MCF 10A (cell line): ENCODE measurements around the gene CNST. TPM values are rescaled to one million over a fixed set of nuclear protein-coding genes. Genes with fewer than 3 reads are reported as not detected.

Experiments used
- BruUV-seq: library from RNA; stranded (reverse); fragments of 400-500 nt; replicated peaks from 2 replicates; lab custom pipeline; 2021; lab: Mats Ljungman, UMichigan
- CTCF ChIA-PET: fragments of 300-600 bp; sonication (Branson Sonifier 250); formaldehyde crosslinking; extraction: SDS; loops from one replicate; lab custom pipeline; 2021; ENCODE audit warnings: antibody characterized with exemption, inconsistent platforms; lab: Yijun Ruan, JAX
- POLR2A ChIA-PET: fragments of 300-600, 350-650 bp; sonication (Branson Sonifier 250); formaldehyde crosslinking; extraction: SDS; loops from one replicate; lab custom pipeline; 2020; ENCODE audit warnings: antibody characterized with exemption, inconsistent platforms; lab: Yijun Ruan, JAX
- DNase-seq: peaks from one replicate; pipeline ENCODE4 v3.0.0-alpha.2; 2018; ENCODE audit not compliant: unreplicated experiment
- H3K27ac Mint-ChIP-seq: one replicate; pipeline ENCODE4 v1.8.0; 2022; ENCODE audit warnings: mild to moderate bottlenecking, low read depth, mixed read lengths; ENCODE audit not compliant: unreplicated experiment
- H3K27me3 Mint-ChIP-seq: one replicate; pipeline ENCODE4 v1.8.0; 2022; ENCODE audit warnings: mixed read lengths; ENCODE audit not compliant: insufficient read depth, unreplicated experiment
- H3K36me3 Mint-ChIP-seq: one replicate; pipeline ENCODE4 v1.8.0; 2022; ENCODE audit warnings: mild to moderate bottlenecking, moderate library complexity, mixed read lengths; ENCODE audit not compliant: insufficient read depth, unreplicated experiment
- H3K4me1 Mint-ChIP-seq: one replicate; pipeline ENCODE4 v1.8.0; 2022; ENCODE audit warnings: mixed read lengths; ENCODE audit not compliant: insufficient read depth, unreplicated experiment
- H3K4me3 Mint-ChIP-seq: one replicate; pipeline ENCODE4 v1.8.0; 2022; ENCODE audit warnings: mild to moderate bottlenecking, moderate library complexity, mixed read lengths; ENCODE audit not compliant: unreplicated experiment
- H3K9me3 Mint-ChIP-seq: one replicate; pipeline ENCODE4 v1.8.0; 2022; ENCODE audit warnings: mixed read lengths; ENCODE audit not compliant: unreplicated experiment
- CTCF ChIP-seq: fragments of 200-600 bp; IDR thresholded peaks from one replicate; pipeline ENCODE4 v1.8.0; 2022; ENCODE audit warnings: antibody characterized with exemption, mild to moderate bottlenecking; ENCODE audit not compliant: unreplicated experiment
- intact Hi-C: fragments of 100-400 bp; cut with micrococcal nuclease; formaldehyde crosslinking; loops from 2 replicates; pipeline ENCODE4 v1.14.1; 2022
- total RNA-seq: library from RNA; stranded (reverse); gene quantifications from 2 replicates; pipeline ENCODE4 v1.2.3, GENCODE V29; 2022

The CNST gene
- total RNA-seq, 1 experiment from 2014 or later, result 48.3 TPM

- peaks cover 14% of the 10 kb centered on the region for H3K4me1 Mint-ChIP-seq
- no peaks in the 10 kb centered on the region for H3K27me3 Mint-ChIP-seq
- H3K27ac Mint-ChIP-seq, result no peak overlapping the region
- no peak for TF ChIP-seq CTCF
- H3K4me3 Mint-ChIP-seq, result no peak overlapping the region
- ChIA-PET POLR2A (interaction anchor here (0.6 to 1.3 kb wide), 5 partner anchors 10 to 221 kb away, joined by 3 to 5 read pairs (median 4); partner anchors contain the start of genes CNST, SCCPDH and TFB2M), CTCF (interaction anchor here (0.6 to 16.3 kb wide), 20 partner anchors 8 to 1999 kb away, joined by 3 to 464 read pairs (median 3); partner anchors contain the start of gene SCCPDH)
- peak; percentile 42 for DNase-seq
- H3K9me3 Mint-ChIP-seq, result peaks cover 8% of the 10 kb centered on the region
- no peaks in the 10 kb centered on the region for H3K36me3 Mint-ChIP-seq
- no TSS peak for BruUV-seq
- intact Hi-C loops, result no loop called here
Observed at GRCh38 chr1:246695136-246695535, 128.9 kb downstream of the CNST start.

DNA sequence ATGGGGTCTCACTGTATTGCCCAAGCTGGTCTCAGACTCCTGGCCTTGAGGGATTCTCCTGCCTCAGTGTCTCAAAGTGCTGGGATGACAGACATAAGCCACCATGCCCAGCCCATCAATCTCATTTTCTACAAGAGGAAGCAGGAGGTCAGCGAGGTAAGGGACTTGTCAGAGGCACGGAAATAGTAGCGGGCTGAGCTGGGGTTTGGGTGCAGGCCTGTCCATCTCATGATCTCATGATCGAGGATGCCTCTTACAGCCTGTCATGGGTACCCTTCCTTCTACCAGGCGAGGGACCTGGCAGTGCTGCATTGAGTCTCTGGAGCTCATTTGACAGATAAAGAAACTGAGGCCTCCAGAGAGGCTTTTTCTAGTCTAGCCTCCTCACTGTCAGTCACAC, 129.4 kb downstream of the CNST start:
- Mint-ChIP-seq H3K27me3 (no peaks in the 10 kb centered on the region), H3K36me3 (no peaks in the 10 kb centered on the region), H3K4me1 (peaks cover 14% of the 10 kb centered on the region), H3K4me3 (no peak overlapping the region), H3K27ac (no peak overlapping the region), H3K9me3 (peaks cover 8% of the 10 kb centered on the region)
- TF ChIP-seq CTCF, result no peak
- no peak for DNase-seq
- no TSS peak for BruUV-seq
- ChIA-PET CTCF (interaction anchor here (0.5 to 16.3 kb wide), 26 partner anchors 12 to 1999 kb away, joined by 3 to 464 read pairs (median 3); partner anchors contain the start of gene SCCPDH), POLR2A (interaction anchor here (0.6 to 1.3 kb wide), 5 partner anchors 9 to 222 kb away, joined by 3 to 5 read pairs (median 4); partner anchors contain the start of genes CNST, SCCPDH and TFB2M)
- intact Hi-C loops, result no loop called here

GRCh38 chr1:246698466-246699094, 132.3 kb downstream of the CNST start:
- Mint-ChIP-seq H3K27ac (peak overlapping the region; percentile 76), H3K27me3 (no peaks in the 10 kb centered on the region), H3K4me1 (peaks cover 14% of the 10 kb centered on the region), H3K4me3 (peak overlapping the region; percentile 69), H3K9me3 (no peaks in the 10 kb centered on the region), H3K36me3 (no peaks in the 10 kb centered on the region)
- TF ChIP-seq CTCF, result no peak
- no TSS peak for BruUV-seq
- intact Hi-C loops, result loop anchor here (1.0 to 2.0 kb wide), 6 partner anchors 9 to 1546 kb away; partner anchors contain the start of genes CNST, SCCPDH and TFB2M
- POLR2A ChIA-PET, result no interaction called here
- CTCF ChIA-PET, result interaction anchor here (0.6 to 16.3 kb wide), 7 partner anchors 10 to 203 kb away, joined by 3 to 464 read pairs (median 6); no protein-coding TSS in a partner anchor
- no peak for DNase-seq

DNA sequence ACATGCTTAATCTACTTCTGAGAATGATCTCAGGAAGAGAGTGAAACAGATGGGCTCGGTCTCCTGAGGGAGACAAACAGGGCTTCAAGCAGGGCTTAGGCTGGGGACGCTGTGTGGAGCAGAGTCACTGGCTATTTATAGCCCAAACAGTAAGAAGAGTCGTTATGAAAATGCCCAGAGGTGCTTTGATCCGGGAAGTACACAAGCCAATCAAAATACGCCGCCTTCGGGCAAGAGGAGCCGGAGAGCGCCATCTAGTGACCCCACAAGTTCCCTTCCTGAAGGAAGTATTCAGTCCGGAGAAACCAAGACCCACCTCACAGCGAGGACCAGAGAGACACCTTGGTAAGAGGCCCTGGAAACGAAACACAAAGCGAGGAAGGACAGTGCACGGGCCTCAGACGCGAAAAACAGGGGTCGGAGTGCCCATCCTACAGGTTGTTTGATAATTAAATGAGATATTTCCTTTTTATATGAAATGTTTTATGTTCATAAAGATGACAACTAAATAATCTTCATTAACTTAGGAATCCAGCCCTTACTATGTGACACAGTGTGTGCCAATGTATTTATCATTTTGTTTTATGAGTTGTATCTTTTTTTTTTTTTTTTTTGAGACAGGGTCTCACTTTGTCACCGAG, 133.0 kb downstream of the CNST start:
- ChIA-PET CTCF (interaction anchor here (0.7 to 7.1 kb wide), 15 partner anchors 9 to 1394 kb away, joined by 3 to 74 read pairs (median 4); partner anchors contain the start of genes SCCPDH and TFB2M), POLR2A (interaction anchor here (0.7 kb wide), 1 partner anchor 29 kb away, joined by 3 read pairs; no protein-coding TSS in a partner anchor)
- TF ChIP-seq CTCF, result peak; percentile 96
- H3K27ac Mint-ChIP-seq, result peak overlapping the region; percentile 76
- peaks cover 14% of the 10 kb centered on the region for H3K4me1 Mint-ChIP-seq
- intact Hi-C loops, result loop anchor here (1.0 to 2.0 kb wide), 6 partner anchors 10 to 1546 kb away; partner anchors contain the start of genes CNST, SCCPDH and TFB2M
- no peaks in the 10 kb centered on the region for H3K36me3 Mint-ChIP-seq
- no TSS peak for BruUV-seq
- H3K27me3 Mint-ChIP-seq, result no peaks in the 10 kb centered on the region
- H3K4me3 Mint-ChIP-seq, result peak overlapping the region; percentile 69
- DNase-seq, result peak; percentile 98
- no peaks in the 10 kb centered on the region for H3K9me3 Mint-ChIP-seq
